Measurements from ENCODE around the gene ZNF619.

ZNF619 gene

DNA sequence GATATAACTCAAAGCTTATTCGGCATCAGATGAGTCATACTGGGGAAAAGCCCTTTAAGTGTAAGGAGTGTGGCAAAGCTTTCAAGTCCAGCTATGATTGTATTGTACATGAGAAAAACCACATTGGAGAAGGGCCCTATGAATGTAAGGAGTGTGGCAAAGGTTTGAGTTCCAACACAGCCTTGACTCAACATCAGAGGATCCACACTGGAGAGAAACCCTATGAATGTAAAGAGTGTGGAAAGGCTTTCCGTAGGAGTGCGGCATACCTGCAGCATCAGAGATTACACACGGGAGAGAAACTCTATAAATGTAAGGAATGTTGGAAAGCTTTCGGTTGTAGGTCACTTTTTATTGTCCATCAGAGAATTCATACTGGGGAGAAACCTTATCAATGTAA, 55.3 kb downstream of the ZNF619 start:
- no peak for DNase-seq (ENCODE audit: low read depth, low spot score)

GRCh38 chr3:40534283-40534682, 57.4 kb downstream of the ZNF619 start:
- DNase-seq (ENCODE audit: low read depth, low spot score) = no peak

Measured in activated naive CD8-positive, alpha-beta T cell treated with anti-CD3 and anti-CD28 coated beads, Interleukin-2, amount 50 U/mL, for 16 hours (primary cell).